HuH-7 (cell line): ENCODE data around the gene ZBTB18.
"Not testable (repeated sequence)": the region's sequence is repeated elsewhere in the genome, so short reads cannot be mapped to it uniquely, and the experiment has no call there.

ENCODE experiments used
- DNase-seq: peaks from one replicate; pipeline ENCODE4 v3.0.0; 2011; ENCODE audit warnings: low spot score

Gene ZBTB18

GRCh38 chr1:244041466-244042120, 9.5 kb upstream of the ZBTB18 start:
- no peak for DNase-seq

GRCh38 chr1:244042293-244042692, 8.8 kb upstream of the ZBTB18 start:
- no peak for DNase-seq

GRCh38 chr1:244044423-244044822, 6.7 kb upstream of the ZBTB18 start:
- DNase-seq = no peak

DNA sequence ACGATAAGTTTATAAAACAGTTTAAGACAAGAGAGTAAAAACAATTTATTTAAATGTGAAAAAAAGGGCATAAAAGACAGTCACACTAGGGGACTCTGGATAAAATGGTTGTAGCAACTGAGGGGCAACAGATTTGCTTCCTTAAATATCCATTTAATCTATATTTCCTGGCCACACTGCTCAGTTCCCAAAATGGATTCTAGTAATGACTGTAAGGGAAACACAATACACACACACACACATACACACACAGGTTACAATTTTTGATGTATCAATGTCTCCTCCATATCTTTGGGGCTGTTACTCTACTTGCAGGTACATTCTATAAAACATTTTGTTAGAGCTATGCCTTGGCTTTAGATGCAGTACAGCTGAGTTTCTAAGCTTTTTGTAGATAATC, 4.8 kb upstream of the ZBTB18 start:
- not testable (repeated sequence) for DNase-seq

DNA sequence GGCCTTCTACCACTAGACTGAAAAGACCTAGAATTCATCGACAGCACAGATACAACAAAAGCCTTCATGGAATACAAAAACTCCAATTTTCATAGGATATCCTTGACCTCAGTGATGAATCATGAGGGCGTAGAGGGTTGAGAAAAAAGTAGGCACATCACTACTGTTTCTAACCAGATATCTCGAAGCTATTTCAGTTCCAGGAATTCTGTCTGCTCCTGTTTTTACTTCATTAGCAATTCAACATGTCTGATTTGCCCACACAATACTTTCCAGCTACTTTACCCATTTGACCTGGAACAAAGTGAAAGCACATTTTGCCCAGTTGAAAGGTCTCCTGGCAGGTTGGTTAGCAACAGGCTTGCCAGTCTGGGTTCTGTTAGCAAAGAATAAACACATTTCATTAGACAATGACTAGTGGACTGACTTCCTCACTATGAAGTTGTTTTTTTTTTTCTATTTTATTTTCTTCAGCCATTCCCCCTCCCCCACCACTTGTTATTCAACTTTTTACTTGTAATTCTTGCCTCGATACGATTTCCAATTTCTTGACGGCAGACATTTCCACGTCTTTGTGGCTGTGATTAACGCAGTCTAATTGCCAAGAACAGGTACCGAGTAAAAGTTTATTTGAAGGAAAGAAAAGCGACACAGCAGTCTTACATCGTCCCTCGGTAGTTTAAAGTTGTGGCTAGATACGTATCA, 4.0 kb upstream of the ZBTB18 start:
- DNase-seq = no peak

DNA sequence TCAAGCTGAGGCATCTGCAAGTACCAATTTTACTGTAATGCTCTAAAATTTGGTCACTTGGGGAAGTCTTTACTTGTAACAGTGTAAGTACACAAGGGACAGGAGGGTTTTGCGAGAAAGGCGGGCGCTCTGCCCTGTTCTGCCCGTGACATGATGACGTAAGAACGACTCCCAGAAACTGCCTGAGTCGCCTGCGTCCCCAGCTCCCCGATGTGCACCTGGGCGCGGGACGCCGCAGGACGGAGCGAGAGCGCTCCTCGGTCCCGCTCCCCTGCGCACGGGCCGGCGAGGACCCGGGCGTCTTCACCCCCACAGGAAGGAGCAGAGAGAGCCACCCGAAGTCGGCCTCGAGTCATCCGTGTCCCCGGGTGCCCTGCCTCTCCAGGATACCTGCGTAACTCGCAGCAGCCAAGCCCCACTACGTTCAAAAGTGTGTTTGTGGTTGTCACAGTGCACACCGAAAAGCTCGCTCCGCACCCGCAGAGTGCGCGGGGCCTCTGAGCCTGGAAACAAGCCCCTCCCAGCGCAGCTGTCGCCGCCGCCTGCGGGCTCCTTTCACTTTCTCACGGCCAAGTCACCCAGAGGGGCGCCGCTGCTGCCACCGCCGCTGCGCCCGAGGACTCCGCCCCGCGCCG, 3.3 kb upstream of the ZBTB18 start:
- no peak for DNase-seq

GRCh38 chr1:244048256-244049161, 2.6 kb upstream of the ZBTB18 start:
- DNase-seq = peak; percentile 98

- DNase-seq = peak; percentile 51
These were observed 1.7 kb upstream of the ZBTB18 start for GRCh38 chr1:244049162-244050013.

DNA sequence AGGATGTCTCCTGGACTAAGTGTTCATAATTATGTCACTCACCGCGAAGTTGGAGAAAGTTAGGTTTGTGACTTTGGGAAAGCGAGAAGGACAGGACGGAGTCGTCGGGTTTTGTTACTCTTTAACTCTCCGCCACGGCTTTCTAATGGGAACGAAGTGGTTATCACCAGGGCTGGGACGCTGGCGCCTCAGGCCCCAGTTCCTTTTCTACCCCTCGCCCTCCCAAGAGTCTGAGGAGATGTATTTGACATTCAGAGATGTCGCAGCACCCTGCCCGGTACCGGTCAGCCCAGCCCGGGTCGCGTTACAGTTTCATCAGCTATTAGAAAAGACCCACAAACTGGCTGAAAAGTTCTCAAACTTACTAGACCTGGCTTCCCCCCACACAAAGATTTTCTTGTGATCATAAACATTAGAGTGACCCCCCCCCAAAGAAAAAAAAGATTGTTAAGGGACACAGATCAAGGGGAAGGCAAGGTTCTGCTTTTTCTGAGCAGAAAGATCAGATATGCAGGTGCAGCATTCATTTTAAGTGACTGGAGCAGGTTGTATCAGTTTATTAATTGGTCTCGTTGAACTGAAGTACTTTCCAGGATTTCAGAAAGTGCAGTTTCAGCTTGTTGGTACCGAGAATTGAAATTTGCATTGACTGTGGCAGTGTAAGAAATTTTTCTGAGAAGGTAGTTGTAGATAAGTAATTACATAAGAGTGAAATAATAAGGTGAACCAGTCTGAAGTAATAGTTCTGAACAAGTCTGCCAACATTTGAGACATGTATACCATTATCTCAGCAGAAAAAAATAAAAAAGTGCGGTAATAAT, 859 bp upstream of the ZBTB18 start:
- DNase-seq = no peak

- no peak for DNase-seq
These were observed 1.1 kb downstream of the ZBTB18 start for GRCh38 chr1:244052016-244052727.

GRCh38 chr1:244052728-244053312, 1.7 kb downstream of the ZBTB18 start:
- DNase-seq = no peak

DNA sequence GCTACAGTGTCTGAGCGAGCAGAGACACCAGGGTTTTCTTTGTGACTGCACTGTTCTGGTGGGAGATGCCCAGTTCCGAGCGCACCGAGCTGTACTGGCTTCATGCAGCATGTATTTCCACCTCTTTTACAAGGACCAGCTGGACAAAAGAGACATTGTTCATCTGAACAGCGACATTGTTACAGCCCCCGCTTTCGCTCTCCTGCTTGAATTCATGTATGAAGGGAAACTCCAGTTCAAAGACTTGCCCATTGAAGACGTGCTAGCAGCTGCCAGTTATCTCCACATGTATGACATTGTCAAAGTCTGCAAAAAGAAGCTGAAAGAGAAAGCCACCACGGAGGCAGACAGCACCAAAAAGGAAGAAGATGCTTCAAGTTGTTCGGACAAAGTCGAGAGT, 2.7 kb downstream of the ZBTB18 start:
- no peak for DNase-seq

- no peak for DNase-seq
These were observed 3.3 kb downstream of the ZBTB18 start for GRCh38 chr1:244054247-244054923.

DNA sequence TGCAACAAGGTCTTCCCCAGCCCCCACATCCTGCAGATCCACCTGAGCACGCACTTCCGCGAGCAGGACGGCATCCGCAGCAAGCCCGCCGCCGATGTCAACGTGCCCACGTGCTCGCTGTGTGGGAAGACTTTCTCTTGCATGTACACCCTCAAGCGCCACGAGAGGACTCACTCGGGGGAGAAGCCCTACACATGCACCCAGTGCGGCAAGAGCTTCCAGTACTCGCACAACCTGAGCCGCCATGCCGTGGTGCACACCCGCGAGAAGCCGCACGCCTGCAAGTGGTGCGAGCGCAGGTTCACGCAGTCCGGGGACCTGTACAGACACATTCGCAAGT, 3.8 kb downstream of the ZBTB18 start:
- no peak for DNase-seq

- no peak for DNase-seq
These were observed 5.5 kb downstream of the ZBTB18 start for GRCh38 chr1:244056577-244056976.

GRCh38 chr1:244057474-244058385, 6.6 kb downstream of the ZBTB18 start:
- no peak for DNase-seq

GRCh38 chr1:244060117-244060516, 9.0 kb downstream of the ZBTB18 start:
- DNase-seq = no peak

DNA sequence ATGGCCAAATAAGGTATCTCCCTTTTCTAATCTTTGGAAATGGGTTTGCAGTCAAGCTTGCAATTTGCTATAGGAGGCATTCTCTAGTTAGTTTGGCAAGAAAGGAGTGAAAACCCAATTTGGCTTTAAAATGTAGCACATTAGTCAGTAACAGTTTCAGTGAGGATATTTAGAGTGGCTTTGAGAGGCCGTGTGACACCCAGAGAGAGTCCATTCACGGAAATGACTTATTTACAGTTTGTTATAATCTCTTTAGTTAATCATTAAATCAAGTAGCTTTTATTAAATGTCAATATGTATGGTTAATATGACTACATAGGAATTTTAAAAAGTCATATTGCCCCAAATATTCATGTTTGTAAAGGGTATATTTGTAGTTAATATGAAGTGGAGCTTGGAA, 9.6 kb downstream of the ZBTB18 start:
- no peak for DNase-seq
